PFSK-1 (cell line): ENCODE results near the gene NKX2-4.

Experiments
- FOXP2 ChIP-seq: optimal IDR thresholded peaks from 2 replicates; pipeline ENCODE3; 2011; ENCODE audit warnings: borderline replicate concordance, control low read depth, inconsistent platforms; ENCODE audit not compliant: insufficient read depth; ENCODE audit errors: extremely low read length, extremely low read depth
- POLR2AphosphoS5 ChIP-seq: IDR thresholded peaks from 2 replicates; pipeline ENCODE4 v1.6.1; 2012; ENCODE audit warnings: low read depth, mild to moderate bottlenecking, control low read depth, low read length, moderate library complexity
- REST ChIP-seq, 2 experiments: IDR thresholded peaks; 2 replicates each; pipeline versions ENCODE4 v1.6.1 to v1.8.0; 2011 to 2012; ENCODE audit warnings: low read depth in 2 of 2, low read length in 2 of 2, control low read depth in 1 of 2, inconsistent platforms in 1 of 2, mild to moderate bottlenecking in 1 of 2, moderate library complexity in 1 of 2; ENCODE audit not compliant: insufficient read depth in 1 of 2
- SIN3A ChIP-seq: IDR thresholded peaks from 2 replicates; pipeline ENCODE4 v1.6.1; 2012; ENCODE audit warnings: mild to moderate bottlenecking, low read length, moderate library complexity, borderline replicate concordance; ENCODE audit not compliant: insufficient read depth
- TAF1 ChIP-seq: IDR thresholded peaks from 2 replicates; pipeline ENCODE4 v1.6.1; 2012; ENCODE audit warnings: low read length, control low read depth, borderline replicate concordance; ENCODE audit not compliant: insufficient read depth

NKX2-4 gene

GRCh38 chr20:21364413-21364812 lies 32.9 kb downstream of the NKX2-4 start:
- TF ChIP-seq SIN3A = no peak
- TF ChIP-seq FOXP2 = no peak
- no peak for TF ChIP-seq TAF1
- no peak for TF ChIP-seq POLR2AphosphoS5
- no peak for TF ChIP-seq REST (IDR thresholded peaks at IDR 0.05; ENCODE audit: insufficient read depth in 1 of 2, low read depth in 2 of 2, low read length in 2 of 2)

- no peak for TF ChIP-seq POLR2AphosphoS5
- TF ChIP-seq SIN3A = no peak
- TF ChIP-seq TAF1 = no peak
- no peak for TF ChIP-seq REST (IDR thresholded peaks at IDR 0.05; ENCODE audit: insufficient read depth in 1 of 2, low read depth in 2 of 2, low read length in 2 of 2)
Measured at GRCh38 chr20:21361266-21361665, 36.1 kb downstream of the NKX2-4 start.

- TF ChIP-seq SIN3A (no peak), REST (IDR thresholded peaks at IDR 0.05; ENCODE audit: insufficient read depth in 1 of 2, low read depth in 2 of 2, low read length in 2 of 2) (no peak), TAF1 (no peak), FOXP2 (no peak), POLR2AphosphoS5 (no peak)
Measured at GRCh38 chr20:21360705-21361104, 36.6 kb downstream of the NKX2-4 start.

GRCh38 chr20:21358737-21359136 lies 38.6 kb downstream of the NKX2-4 start:
- TF ChIP-seq REST (IDR thresholded peaks at IDR 0.05; ENCODE audit: insufficient read depth in 1 of 2, low read depth in 2 of 2, low read length in 2 of 2) (no peak), POLR2AphosphoS5 (no peak), TAF1 (no peak), SIN3A (no peak), FOXP2 (no peak)

- TF ChIP-seq REST (IDR thresholded peaks at IDR 0.05; ENCODE audit: insufficient read depth in 1 of 2, low read depth in 2 of 2, low read length in 2 of 2) (no peak), FOXP2 (no peak), TAF1 (no peak), SIN3A (no peak), POLR2AphosphoS5 (no peak)
Measured at GRCh38 chr20:21357844-21358243, 39.5 kb downstream of the NKX2-4 start.
